HG03521 (cell line): ENCODE measurements around the gene MND1.

Experiments
- ATAC-seq: cut with Tn5 transposase; IDR thresholded peaks from one replicate; pipeline ENCODE4 v1.9.1; 2021; ENCODE audit warnings: mild to moderate bottlenecking, moderate library complexity; ENCODE audit not compliant: unreplicated experiment

MND1 gene

DNA sequence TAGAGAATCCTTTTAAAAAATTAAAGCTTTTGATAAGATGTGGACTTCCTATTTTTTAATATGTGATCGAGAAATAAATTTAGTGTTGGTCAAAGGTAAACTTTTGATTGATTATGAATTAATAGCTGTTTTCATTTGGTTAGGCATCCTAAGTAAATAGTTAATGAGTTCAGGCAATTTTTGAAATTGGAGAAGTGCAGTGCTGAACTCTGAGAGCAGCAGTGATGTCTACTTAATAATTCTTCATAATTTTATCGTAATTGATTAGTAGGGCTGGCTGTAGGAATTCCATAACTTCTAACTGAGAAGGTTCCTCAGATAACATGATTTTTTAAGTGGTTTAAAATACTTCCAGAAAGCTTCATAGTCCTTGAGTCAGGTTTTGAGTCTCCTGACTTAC is 1.5 kb downstream of the MND1 start:
- ATAC-seq: no peak

- no peak for ATAC-seq
These were observed 2.1 kb downstream of the MND1 start for GRCh38 chr4:153346563-153346962.

- no peak for ATAC-seq
These were observed 2.6 kb downstream of the MND1 start for GRCh38 chr4:153347117-153347516.

GRCh38 chr4:153348006-153348405 is 3.5 kb downstream of the MND1 start:
- ATAC-seq: no peak

- no peak for ATAC-seq
These were observed 4.8 kb downstream of the MND1 start for GRCh38 chr4:153349206-153349805.

- no peak for ATAC-seq
These were observed 17.7 kb downstream of the MND1 start for GRCh38 chr4:153362184-153362583.

DNA sequence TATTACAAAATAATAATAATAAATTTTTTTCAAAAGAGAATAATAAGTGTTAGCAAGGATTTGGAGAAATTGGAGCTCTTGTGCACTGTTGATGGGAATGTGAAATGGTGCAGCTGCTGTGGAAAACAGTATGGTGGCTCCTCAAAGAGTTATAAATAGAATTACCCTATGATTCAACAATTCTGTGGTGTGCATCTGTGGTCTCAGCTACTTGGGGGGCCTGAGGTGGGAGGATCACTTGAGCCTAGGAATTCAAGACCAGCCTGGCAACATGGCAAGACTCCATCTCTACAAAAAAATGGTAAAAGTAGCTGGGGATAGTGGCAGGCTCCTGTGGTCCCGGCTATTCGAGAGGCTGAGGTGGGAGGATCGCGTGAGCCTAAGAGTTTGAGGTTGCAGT is 19.6 kb downstream of the MND1 start:
- ATAC-seq: no peak

- no peak for ATAC-seq
These were observed 20.5 kb downstream of the MND1 start for GRCh38 chr4:153365003-153365402.

DNA sequence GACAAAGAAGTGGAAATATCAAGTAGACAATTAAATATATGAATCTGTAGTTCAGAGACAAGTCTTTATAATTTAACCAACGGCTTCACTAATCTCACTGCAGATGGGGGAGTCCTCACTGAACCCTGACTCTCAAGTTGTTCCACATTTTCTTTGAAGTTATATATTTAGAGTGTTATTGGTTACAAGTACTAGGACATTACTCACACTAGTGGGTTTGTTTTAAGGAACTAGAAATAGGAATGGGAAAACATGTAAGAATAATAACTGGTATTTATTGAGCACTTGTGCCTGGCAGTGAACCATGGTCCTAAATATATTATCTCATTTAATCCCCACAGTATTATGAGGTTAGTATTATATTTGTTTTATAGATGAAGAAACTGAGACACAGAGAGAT is 22.0 kb downstream of the MND1 start:
- no peak for ATAC-seq

DNA sequence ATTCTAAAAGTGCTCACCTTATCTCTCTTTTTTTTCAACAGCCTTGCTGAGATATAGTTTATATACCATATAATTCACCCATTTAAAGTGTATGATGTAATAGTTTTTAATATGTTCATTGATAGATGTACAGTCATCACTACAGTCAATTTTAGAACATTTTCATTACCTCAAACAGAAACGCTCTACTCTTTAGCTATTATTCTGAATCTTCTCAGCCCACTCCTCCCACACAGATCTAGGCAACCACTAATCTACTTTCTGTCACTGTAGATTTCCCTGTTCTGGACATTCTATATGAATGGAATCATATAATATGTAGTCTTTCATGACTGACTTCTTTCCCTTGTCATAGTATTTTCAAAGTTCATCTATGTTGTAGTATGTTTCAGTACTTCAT is 22.6 kb downstream of the MND1 start:
- no peak for ATAC-seq

DNA sequence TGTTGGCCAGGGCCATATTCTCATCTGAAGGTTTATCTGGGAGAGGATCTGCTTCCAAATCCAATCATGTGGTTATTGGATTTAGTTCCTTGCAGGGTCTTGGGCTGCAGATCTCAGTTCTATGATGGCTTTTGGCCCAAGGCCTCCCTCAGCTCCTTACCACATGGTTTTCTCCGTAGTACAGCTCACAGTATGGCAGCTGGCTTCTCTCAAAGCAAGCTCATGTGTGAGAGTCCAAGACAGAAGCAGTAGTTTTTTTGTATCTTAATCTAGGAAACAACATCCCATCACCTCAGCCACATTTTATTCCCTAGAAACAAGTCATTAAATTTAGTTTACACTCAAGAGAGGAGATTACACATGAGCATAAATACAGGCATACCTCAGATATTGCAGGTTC is 24.5 kb downstream of the MND1 start:
- no peak for ATAC-seq

DNA sequence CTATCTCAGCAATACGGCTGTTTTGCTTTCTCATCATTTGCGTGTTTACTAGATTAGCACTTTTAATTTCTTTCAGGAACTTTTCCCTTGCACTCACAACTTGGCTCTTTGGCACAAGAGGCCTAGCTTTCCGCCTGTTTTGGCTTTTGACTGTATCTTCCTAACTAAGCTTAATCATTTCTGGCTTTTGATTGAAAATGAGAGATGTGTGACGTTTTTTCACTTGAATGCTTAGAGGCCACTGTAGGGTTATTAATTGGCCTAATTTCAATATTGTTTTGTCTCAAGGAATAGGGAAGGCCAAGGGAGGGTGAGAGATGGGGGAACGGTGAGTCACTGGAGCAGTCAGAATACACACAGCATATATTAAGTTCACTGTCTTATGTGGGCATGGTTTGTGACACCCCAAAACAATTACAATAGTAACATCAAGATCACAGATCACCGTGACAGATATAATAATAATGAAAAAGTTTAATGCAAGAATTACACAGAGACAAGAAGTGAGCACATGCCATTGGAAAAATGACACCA is 27.3 kb downstream of the MND1 start:
- ATAC-seq: no peak

- no peak for ATAC-seq
These were observed 28.6 kb downstream of the MND1 start for GRCh38 chr4:153372967-153373562.

DNA sequence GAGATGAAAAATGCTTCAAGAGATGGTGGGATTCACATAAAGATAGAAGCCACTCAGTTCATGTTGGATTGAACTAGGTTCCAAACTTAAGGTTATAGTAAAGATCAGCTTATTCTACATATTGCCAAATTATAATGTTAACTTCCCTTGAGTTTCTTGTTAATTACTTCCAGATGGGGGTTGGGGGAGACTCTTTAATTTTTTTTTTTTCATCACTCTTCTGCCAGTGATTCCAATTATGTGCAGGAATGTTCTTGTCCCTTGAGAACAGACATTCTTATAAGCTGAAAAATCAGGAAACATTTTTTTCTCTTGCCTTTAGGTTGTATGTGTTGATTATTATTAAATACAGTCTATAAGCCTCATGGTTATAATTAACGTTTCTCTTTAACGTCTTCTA is 30.0 kb downstream of the MND1 start:
- no peak for ATAC-seq

GRCh38 chr4:153375303-153375702 is 30.8 kb downstream of the MND1 start:
- ATAC-seq: no peak

GRCh38 chr4:153383131-153383530 is 38.6 kb downstream of the MND1 start:
- ATAC-seq: no peak

GRCh38 chr4:153384160-153384559 is 39.7 kb downstream of the MND1 start:
- no peak for ATAC-seq

DNA sequence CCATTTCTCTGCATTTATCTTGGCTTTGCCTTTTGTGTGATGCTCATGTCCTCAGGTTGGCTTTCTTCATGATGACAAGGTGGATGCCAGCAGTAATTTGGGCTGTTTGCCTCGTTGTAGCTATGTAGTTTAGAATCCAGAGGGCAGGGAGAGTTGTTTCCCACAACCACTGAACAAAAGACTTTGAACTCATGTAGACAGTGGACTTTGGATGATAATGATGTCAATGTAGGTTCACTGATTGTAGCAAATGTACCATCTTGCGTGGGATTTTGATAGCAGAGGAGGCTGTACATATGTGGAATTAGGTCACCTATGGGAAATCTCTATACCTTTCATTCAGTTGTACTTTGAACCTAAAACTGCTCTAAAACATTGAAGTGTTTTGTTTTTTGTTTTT is 41.3 kb downstream of the MND1 start:
- no peak for ATAC-seq

DNA sequence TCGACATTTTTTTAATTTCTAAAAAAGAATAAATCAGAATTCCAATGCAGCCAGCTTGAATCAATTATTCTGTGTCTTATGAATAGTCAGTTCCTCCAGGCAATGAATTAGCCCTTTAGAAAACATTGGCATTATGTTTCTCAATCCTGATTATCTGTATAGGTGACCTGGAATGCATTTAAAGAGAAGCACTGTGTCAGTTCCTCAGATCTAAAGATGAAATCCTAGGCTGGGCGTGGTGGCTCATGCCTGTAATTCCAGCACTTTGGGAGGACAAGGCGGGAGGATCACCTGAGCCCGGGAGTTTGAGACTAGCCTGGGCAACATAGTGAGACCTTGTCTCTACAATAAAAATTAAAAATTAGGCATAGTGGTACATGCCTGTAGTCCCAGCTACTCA is 43.5 kb downstream of the MND1 start:
- no peak for ATAC-seq

- ATAC-seq: no peak
These were observed 48.9 kb downstream of the MND1 start for GRCh38 chr4:153393397-153393796.

- ATAC-seq: no peak
These were observed 50.5 kb downstream of the MND1 start for GRCh38 chr4:153394945-153395344.

- no peak for ATAC-seq
These were observed 54.2 kb downstream of the MND1 start for GRCh38 chr4:153398713-153399112.

GRCh38 chr4:153399358-153399757 is 54.9 kb downstream of the MND1 start:
- no peak for ATAC-seq
